SK-N-SH treated with all-trans-retinoic acid at 6 μM for 48 hours (cell line): ENCODE results near the gene ATP8A2.

ENCODE experiments used
- ATAC-seq: fragments of 200-7000 bp; cut with Tn5 transposase; 3 replicates; pipeline ENCODE4 v1.9.1; 2020; ENCODE audit warnings: mild to moderate bottlenecking, moderate library complexity
- ARNTL ChIP-seq: fragments of 450-650 bp; formaldehyde crosslinking; IDR thresholded peaks from 2 replicates; pipeline ENCODE4 v1.5.0; 2020; ENCODE audit warnings: low read depth, mild to moderate bottlenecking, moderate library complexity, borderline replicate concordance
- BACH2 ChIP-seq: fragments of 250-450 bp; sonication (Bioruptor Pico); IDR thresholded peaks from 2 replicates; pipeline ENCODE4 v1.9.0; 2021; ENCODE audit warnings: mild to moderate bottlenecking, borderline replicate concordance
- CREB5 ChIP-seq: fragments of 250-450 bp; sonication (Bioruptor Pico); IDR thresholded peaks from 2 replicates; pipeline ENCODE4 v1.5.1; 2020; ENCODE audit warnings: low read depth, mild to moderate bottlenecking, moderate library complexity
- CSDC2 ChIP-seq: fragments of 250-450 bp; sonication (Bioruptor Pico); IDR thresholded peaks from 2 replicates; pipeline ENCODE4 v1.5.0; 2020; ENCODE audit warnings: mild to moderate bottlenecking, moderate library complexity
- CSRNP3 ChIP-seq: fragments of 250-450 bp; sonication (Bioruptor Pico); IDR thresholded peaks from 2 replicates; pipeline ENCODE4 v1.5.1; 2021; ENCODE audit warnings: mild to moderate bottlenecking, moderate library complexity
- ESRRG ChIP-seq: fragments of 250-450 bp; sonication (Bioruptor Pico); IDR thresholded peaks from 2 replicates; pipeline ENCODE4 v1.6.1; 2021; ENCODE audit warnings: mild to moderate bottlenecking
- ISL1 ChIP-seq: fragments of 250-450 bp; sonication (Bioruptor Pico); IDR thresholded peaks from 2 replicates; pipeline ENCODE4 v2.1.2; 2022; ENCODE audit warnings: mild to moderate bottlenecking, moderate library complexity
- OSR1 ChIP-seq: fragments of 250-450 bp; sonication (Bioruptor Pico); IDR thresholded peaks from 2 replicates; pipeline ENCODE4 v1.8.0; 2022; ENCODE audit warnings: moderate library complexity, mild to moderate bottlenecking, inconsistent platforms
- PATZ1 ChIP-seq: fragments of 250-450 bp; sonication (Bioruptor Pico); IDR thresholded peaks from 2 replicates; pipeline ENCODE4 v1.8.0; 2020; ENCODE audit warnings: mild to moderate bottlenecking, moderate library complexity, borderline replicate concordance
- POU6F1 ChIP-seq: fragments of 250-450 bp; sonication (Bioruptor Pico); IDR thresholded peaks from 2 replicates; pipeline ENCODE4 v1.8.0; 2021; ENCODE audit warnings: low read depth, mild to moderate bottlenecking, moderate library complexity, borderline replicate concordance
- PPARA ChIP-seq: fragments of 250-450 bp; sonication (Bioruptor Pico); IDR thresholded peaks from 2 replicates; pipeline ENCODE4 v1.5.0; 2020; ENCODE audit warnings: mild to moderate bottlenecking, borderline replicate concordance
- RARB ChIP-seq: fragments of 250-450 bp; sonication (Bioruptor Pico); IDR thresholded peaks from 2 replicates; pipeline ENCODE4 v1.8.0; 2021; ENCODE audit warnings: mild to moderate bottlenecking, moderate library complexity
- SNAI2 ChIP-seq: fragments of 250-450 bp; sonication (Bioruptor Pico); IDR thresholded peaks from 2 replicates; pipeline ENCODE4 v1.5.0; 2020; ENCODE audit warnings: mild to moderate bottlenecking, moderate library complexity
- TCF4 ChIP-seq: fragments of 250-450 bp; sonication (Bioruptor Pico); IDR thresholded peaks from 2 replicates; pipeline ENCODE4 v1.8.0; 2021; ENCODE audit warnings: mild to moderate bottlenecking, moderate library complexity, borderline replicate concordance
- TOX ChIP-seq: fragments of 250-450 bp; sonication (Bioruptor Pico); IDR thresholded peaks from 2 replicates; pipeline ENCODE4 v1.8.0; 2021; ENCODE audit warnings: mild to moderate bottlenecking, moderate library complexity, borderline replicate concordance
- TSHZ2 ChIP-seq: fragments of 250-450 bp; sonication (Bioruptor Pico); IDR thresholded peaks from 2 replicates; pipeline ENCODE4 v1.5.0; 2020; ENCODE audit warnings: mild to moderate bottlenecking, moderate library complexity
- ZC3H10 ChIP-seq: fragments of 250-450 bp; sonication (Bioruptor Pico); IDR thresholded peaks from 2 replicates; pipeline ENCODE4 v1.5.1; 2021; ENCODE audit warnings: mild to moderate bottlenecking, moderate library complexity
- ZFP30 ChIP-seq: fragments of 450-650 bp; formaldehyde crosslinking; IDR thresholded peaks from 2 replicates; pipeline ENCODE4 v1.5.0; 2022; ENCODE audit warnings: mild to moderate bottlenecking, moderate library complexity
- ZNF565 ChIP-seq: fragments of 450-650 bp; formaldehyde crosslinking; conservative IDR thresholded peaks from 2 replicates; pipeline ENCODE4 v1.5.0; 2020; ENCODE audit warnings: low read depth, mild to moderate bottlenecking, moderate library complexity
- ZNF70 ChIP-seq: fragments of 450-650 bp; formaldehyde crosslinking; IDR thresholded peaks from 2 replicates; pipeline ENCODE4 v1.5.0; 2020; ENCODE audit warnings: mild to moderate bottlenecking, moderate library complexity
- ZNF8 ChIP-seq: fragments of 450-650 bp; formaldehyde crosslinking; IDR thresholded peaks from 2 replicates; pipeline ENCODE4 v1.5.0; 2020; ENCODE audit warnings: mild to moderate bottlenecking, moderate library complexity

The ATP8A2 gene

GRCh38 chr13:25776722-25777121 lies 404.9 kb downstream of the ATP8A2 start:
- TF ChIP-seq ARNTL (no peak), PATZ1 (CRISPR knock-in tag) (no peak), ZC3H10 (CRISPR knock-in tag) (no peak), CSDC2 (no peak), TOX (CRISPR knock-in tag) (no peak), PPARA (CRISPR knock-in tag) (no peak), BACH2 (CRISPR knock-in tag) (no peak), POU6F1 (no peak), TCF4 (no peak)

GRCh38 chr13:25777509-25777908 lies 405.7 kb downstream of the ATP8A2 start:
- TF ChIP-seq ZFP30 (CRISPR knock-in tag) (no peak), PPARA (CRISPR knock-in tag) (no peak), BACH2 (CRISPR knock-in tag) (no peak)
- ATAC-seq: no peak

More at GRCh38 chr13:25776722-25777121, 404.9 kb downstream of the ATP8A2 start:
- ATAC-seq: no peak

GRCh38 chr13:25778365-25778764 lies 406.6 kb downstream of the ATP8A2 start:
- no peak for TF ChIP-seq ZNF565 (CRISPR knock-in tag)
- no peak for TF ChIP-seq ZNF8
- TF ChIP-seq ISL1 (CRISPR knock-in tag): no peak
- no peak for TF ChIP-seq RARB
- TF ChIP-seq ZNF70: no peak
- no peak for TF ChIP-seq CSRNP3 (CRISPR knock-in tag)
- no peak for TF ChIP-seq CREB5 (CRISPR knock-in tag)
- no peak for TF ChIP-seq BACH2 (CRISPR knock-in tag)
- TF ChIP-seq POU6F1: no peak
- no peak for TF ChIP-seq OSR1 (CRISPR knock-in tag)
- no peak for TF ChIP-seq ZC3H10 (CRISPR knock-in tag)
- TF ChIP-seq SNAI2 (CRISPR knock-in tag): no peak
- no peak for TF ChIP-seq ESRRG
- no peak for TF ChIP-seq TSHZ2
- TF ChIP-seq TOX (CRISPR knock-in tag): no peak
- no peak for TF ChIP-seq ZFP30 (CRISPR knock-in tag)
- TF ChIP-seq CSDC2: no peak
- ATAC-seq: no peak
